Mononuclear cell (primary cell): ENCODE results near the gene C11orf68. TPM values are rescaled to one million over a fixed set of nuclear protein-coding genes. Genes with fewer than 3 reads are reported as not detected.

Experiments used
- H3K27me3 ChIP-seq: 2 replicates; pipeline ENCODE4 v1.6.0; 2011; ENCODE audit warnings: low read length, control low read depth; ENCODE audit not compliant: insufficient read depth
- H3K4me1 ChIP-seq: 2 replicates; pipeline ENCODE4 v1.5.1; 2011; ENCODE audit warnings: mild to moderate bottlenecking, low read length, control low read depth; ENCODE audit not compliant: insufficient read depth
- H3K4me3 ChIP-seq: 2 replicates; pipeline ENCODE4 v1.5.1; 2011; ENCODE audit warnings: mild to moderate bottlenecking, low read length, moderate library complexity
- H3K9me3 ChIP-seq: 2 replicates; pipeline ENCODE4 v1.5.1; 2011; ENCODE audit warnings: low read depth, mild to moderate bottlenecking, control low read depth, low read length
- total RNA-seq: library from RNA; depleted of rRNA; stranded (reverse); fragments of >200 nt; gene quantifications from one replicate; pipeline ENCODE4 v1.2.3, GENCODE V29; 2012

C11orf68 gene
- total RNA-seq, 1 donor = 7.6 TPM

DNA sequence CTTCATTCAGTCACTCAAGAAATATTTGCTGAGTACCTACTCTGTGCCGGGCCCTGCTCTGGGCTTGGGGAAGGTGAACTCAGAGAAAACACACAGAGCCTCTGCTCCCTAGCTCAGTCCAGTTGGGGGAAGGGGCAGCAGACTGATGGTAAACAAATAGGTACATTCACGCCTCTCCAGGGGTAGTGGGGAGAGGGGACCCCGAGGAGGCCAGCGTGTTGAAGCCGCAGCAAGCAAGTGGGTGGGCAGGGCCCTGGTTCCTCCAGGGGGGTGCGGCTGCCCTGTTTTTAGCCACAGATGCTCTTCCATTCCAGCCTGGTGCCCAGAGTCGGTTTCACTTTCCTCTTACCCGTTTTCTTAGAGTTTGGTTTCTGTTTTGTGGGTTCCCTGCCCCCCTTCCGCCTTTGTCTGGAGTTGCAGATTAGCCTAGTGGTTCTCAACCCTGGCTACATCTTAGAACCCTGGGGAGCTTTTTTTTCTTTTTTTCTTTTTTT lies 9.1 kb upstream of the C11orf68 start:
- Histone ChIP-seq H3K27me3 (no peaks in the 10 kb centered on the region), H3K4me1 (peaks cover 26% of the 10 kb centered on the region), H3K9me3 (no peaks in the 10 kb centered on the region), H3K4me3 (no peak overlapping the region)

DNA sequence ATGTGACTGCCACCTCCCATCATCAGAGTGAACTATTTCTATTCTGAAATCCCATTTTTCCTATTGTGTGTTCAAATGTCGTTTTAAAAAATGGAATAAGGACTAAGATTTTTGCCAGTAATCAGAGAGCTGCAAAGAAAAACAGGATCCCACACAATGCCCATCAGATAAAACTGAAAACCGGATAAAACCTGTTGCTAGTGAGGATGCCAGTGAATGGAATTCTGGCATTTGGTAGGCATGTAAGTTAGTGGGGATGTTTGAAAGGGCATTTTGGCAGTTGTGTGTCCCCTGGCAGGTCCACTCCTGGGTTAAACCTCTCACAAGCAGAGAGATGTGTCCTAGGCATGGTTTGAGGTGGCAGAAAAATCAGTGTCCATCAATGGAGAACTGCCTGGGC lies 6.5 kb upstream of the C11orf68 start:
- peaks cover 45% of the 10 kb centered on the region for H3K4me1 ChIP-seq
- H3K27me3 ChIP-seq = no peaks in the 10 kb centered on the region
- no peak overlapping the region for H3K4me3 ChIP-seq
- H3K9me3 ChIP-seq = no peaks in the 10 kb centered on the region

GRCh38 chr11:65922565-65922964 lies 3.7 kb upstream of the C11orf68 start:
- Histone ChIP-seq H3K4me3 (no peak overlapping the region), H3K9me3 (no peaks in the 10 kb centered on the region), H3K4me1 (peaks cover 41% of the 10 kb centered on the region), H3K27me3 (no peaks in the 10 kb centered on the region)

DNA sequence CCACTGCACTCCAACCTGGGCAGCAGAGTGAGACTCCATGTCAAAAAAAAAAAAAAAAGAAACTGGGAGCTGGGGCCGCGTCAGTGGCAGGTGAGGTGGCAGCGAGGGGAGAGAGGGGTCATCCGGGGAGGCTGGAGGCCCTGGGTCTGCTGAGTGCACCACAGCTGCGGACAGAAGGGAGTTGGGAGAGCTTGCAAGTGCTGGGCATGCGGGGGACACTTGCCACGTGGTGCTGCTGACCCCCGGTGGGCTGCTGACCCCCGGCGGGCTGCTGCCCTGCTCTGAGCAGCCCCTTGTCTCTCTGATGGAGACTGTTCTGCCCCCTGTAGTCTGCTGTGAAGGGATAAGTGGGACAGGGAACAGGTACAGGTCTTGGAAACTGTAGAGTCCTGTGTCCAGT lies 3.0 kb upstream of the C11orf68 start:
- Histone ChIP-seq H3K4me1 (peaks cover 41% of the 10 kb centered on the region), H3K9me3 (no peaks in the 10 kb centered on the region), H3K4me3 (no peak overlapping the region), H3K27me3 (no peaks in the 10 kb centered on the region)

DNA sequence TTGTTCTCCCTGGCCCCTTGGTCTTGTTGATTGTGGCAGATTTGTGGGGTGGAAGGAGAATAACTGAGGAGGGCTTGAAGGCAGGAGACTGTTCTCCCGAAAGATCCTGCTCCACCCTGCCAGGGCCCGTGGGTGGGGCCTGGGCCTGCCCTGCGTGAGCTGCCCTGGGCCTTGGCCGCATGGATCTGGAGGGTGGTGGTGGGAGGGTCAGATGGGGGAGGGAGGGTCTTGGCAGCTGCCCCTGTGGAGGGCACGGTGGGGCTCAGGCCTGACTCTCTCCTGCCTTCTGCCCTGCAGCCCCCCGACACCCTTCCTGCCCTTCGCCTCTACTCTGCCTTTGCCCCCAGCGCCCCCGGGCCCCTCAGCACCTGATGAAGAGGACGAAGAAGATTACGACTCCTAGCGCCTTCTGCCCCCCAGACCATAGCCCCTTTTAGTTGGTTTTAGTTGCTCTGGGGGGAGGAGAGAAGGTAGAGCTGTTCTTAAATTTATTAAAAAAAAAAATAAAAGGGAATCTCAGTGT lies 2.2 kb upstream of the C11orf68 start:
- Histone ChIP-seq H3K4me1 (peaks cover 47% of the 10 kb centered on the region), H3K9me3 (no peaks in the 10 kb centered on the region), H3K4me3 (no peak overlapping the region)

GRCh38 chr11:65920372-65920802 lies 1.5 kb upstream of the C11orf68 start:
- H3K4me3 ChIP-seq = peak overlapping the region; percentile 67
- H3K9me3 ChIP-seq = no peaks in the 10 kb centered on the region
- H3K27me3 ChIP-seq = no peaks in the 10 kb centered on the region
- H3K4me1 ChIP-seq = peaks cover 54% of the 10 kb centered on the region

More for the DNA sequence above, 2.2 kb upstream of the C11orf68 start:
- no peaks in the 10 kb centered on the region for H3K27me3 ChIP-seq

- peak overlapping the region; percentile 67 for H3K4me3 ChIP-seq
- no peaks in the 10 kb centered on the region for H3K9me3 ChIP-seq
- peaks cover 60% of the 10 kb centered on the region for H3K4me1 ChIP-seq
- no peaks in the 10 kb centered on the region for H3K27me3 ChIP-seq
Measured at GRCh38 chr11:65919573-65920371, 910 bp upstream of the C11orf68 start.

GRCh38 chr11:65919141-65919572 lies 295 bp upstream of the C11orf68 start, which contains the start of gene DRAP1:
TSS of gene DRAP1 (plus strand) at chr11:65919426. CDS start at chr11:65919502, 76 bp downstream.
- Histone ChIP-seq H3K27me3 (no peaks in the 10 kb centered on the region), H3K9me3 (no peaks in the 10 kb centered on the region), H3K4me1 (peaks cover 65% of the 10 kb centered on the region), H3K4me3 (peak within 1 kb of the TSS; percentile 77)

- Histone ChIP-seq H3K4me1 (peaks cover 65% of the 10 kb centered on the region), H3K4me3 (peak overlapping the region; percentile 77), H3K27me3 (no peaks in the 10 kb centered on the region), H3K9me3 (no peaks in the 10 kb centered on the region)
Measured at GRCh38 chr11:65917434-65918210, 1.2 kb downstream of the C11orf68 start.

GRCh38 chr11:65917077-65917433 lies 1.8 kb downstream of the C11orf68 start:
- Histone ChIP-seq H3K9me3 (no peaks in the 10 kb centered on the region), H3K4me3 (no peak overlapping the region), H3K4me1 (peaks cover 60% of the 10 kb centered on the region), H3K27me3 (no peaks in the 10 kb centered on the region)

DNA sequence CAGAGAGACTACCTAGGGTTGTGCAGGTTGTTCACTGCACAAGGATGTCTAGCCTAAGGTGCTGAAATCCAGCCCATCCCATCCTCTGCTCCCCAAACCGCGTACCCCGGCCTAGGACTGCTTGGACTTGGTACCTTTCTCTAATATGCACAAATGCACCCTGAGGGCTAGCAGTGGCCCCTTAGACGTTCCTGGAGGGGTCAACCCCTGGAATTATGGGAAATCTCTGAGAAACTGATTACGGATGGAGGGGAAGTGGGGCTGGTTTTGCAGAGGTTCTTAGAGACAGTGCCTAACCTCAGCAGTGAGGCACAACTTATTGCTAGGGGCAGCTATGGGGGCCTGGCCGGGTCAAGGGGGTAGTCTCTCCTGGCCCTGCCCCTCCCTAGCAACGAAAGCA lies 2.5 kb downstream of the C11orf68 start:
- Histone ChIP-seq H3K4me3 (no peak overlapping the region), H3K9me3 (no peaks in the 10 kb centered on the region), H3K27me3 (no peaks in the 10 kb centered on the region), H3K4me1 (peaks cover 62% of the 10 kb centered on the region)

- H3K9me3 ChIP-seq = no peaks in the 10 kb centered on the region
Measured at GRCh38 chr11:65915821-65916251, 3.0 kb downstream of the C11orf68 start.

GRCh38 chr11:65915101-65915820 lies 3.6 kb downstream of the C11orf68 start:
- Histone ChIP-seq H3K27me3 (no peaks in the 10 kb centered on the region), H3K4me3 (no peak overlapping the region), H3K9me3 (no peaks in the 10 kb centered on the region), H3K4me1 (peaks cover 51% of the 10 kb centered on the region)

More at GRCh38 chr11:65915821-65916251, 3.0 kb downstream of the C11orf68 start:
- no peaks in the 10 kb centered on the region for H3K27me3 ChIP-seq
- peaks cover 57% of the 10 kb centered on the region for H3K4me1 ChIP-seq
- H3K4me3 ChIP-seq = no peak overlapping the region

GRCh38 chr11:65912845-65913244 lies 6.0 kb downstream of the C11orf68 start:
- no peaks in the 10 kb centered on the region for H3K27me3 ChIP-seq
- no peaks in the 10 kb centered on the region for H3K9me3 ChIP-seq
- peaks cover 42% of the 10 kb centered on the region for H3K4me1 ChIP-seq
- H3K4me3 ChIP-seq = no peak overlapping the region
